Measurements from ENCODE around the gene UBN1. TPM values are rescaled to one million over a fixed set of nuclear protein-coding genes. Genes with fewer than 3 reads are reported as not detected.

UBN1 gene
- total RNA-seq, 4 donors from 2014 or later: 21.0 to 48.2 (median 41.1) TPM

GRCh38 chr16:4830408-4830807 lies 16.9 kb upstream of the UBN1 start:
- Histone ChIP-seq H3K36me3 (peaks cover 49 to 96% (median 85%) of the 10 kb centered on the region in 4 donors), H3K4me3 (no peak overlapping the region), H3K9me3 (no peaks in the 10 kb centered on the region), H3K4me1 (peaks cover 17 to 37% (median 25%) of the 10 kb centered on the region in 4 donors), H3K27me3 (no peaks in the 10 kb centered on the region), H3K27ac (replicated peaks in 1 of 4) (no peak overlapping the region)
- no peak for TF ChIP-seq EP300 (IDR thresholded peaks at IDR 0.05)
- no peak for TF ChIP-seq POLR2A (IDR thresholded peaks at IDR 0.05; ENCODE audit: low read depth)
- TF ChIP-seq POLR2AphosphoS5 (IDR thresholded peaks at IDR 0.05): no peak
- TF ChIP-seq CTCF (IDR thresholded peaks at IDR 0.05): no peak
- DNase-seq (ENCODE audit: extremely low spot score): no peak
- intact Hi-C loops (cut with DNase I): no loop called here
- 94% methylated on average over 7 of the region's 7 CpGs for WGBS

- Histone ChIP-seq H3K4me3 (no peak overlapping the region), H3K27me3 (no peaks in the 10 kb centered on the region), H3K4me1 (peaks cover 15 to 26% (median 22%) of the 10 kb centered on the region in 4 donors), H3K27ac (replicated peaks in 1 of 4) (no peak overlapping the region), H3K36me3 (peaks cover 49 to 96% (median 88%) of the 10 kb centered on the region in 4 donors), H3K9me3 (no peaks in the 10 kb centered on the region)
- intact Hi-C loops (cut with DNase I): no loop called here
- 95% methylated on average over 8 of the region's 8 CpGs for WGBS
- TF ChIP-seq POLR2A (IDR thresholded peaks at IDR 0.05; ENCODE audit: low read depth) (no peak), POLR2AphosphoS5 (IDR thresholded peaks at IDR 0.05) (no peak), CTCF (IDR thresholded peaks at IDR 0.05) (no peak), EP300 (IDR thresholded peaks at IDR 0.05) (no peak)
- DNase-seq (ENCODE audit: extremely low spot score): no peak
These were observed 15.7 kb upstream of the UBN1 start for GRCh38 chr16:4831616-4832015.

GRCh38 chr16:4832698-4833343 lies 14.5 kb upstream of the UBN1 start:
- 89% methylated on average over 6 of the region's 6 CpGs for WGBS
- peaks cover 4 to 16% (median 10%) of the 10 kb centered on the region in 4 donors for H3K4me1 ChIP-seq
- H3K4me3 ChIP-seq: no peak overlapping the region
- intact Hi-C loops (cut with DNase I): no loop called here
- no peak for DNase-seq (ENCODE audit: extremely low spot score)
- H3K27me3 ChIP-seq: no peaks in the 10 kb centered on the region
- H3K27ac ChIP-seq (replicated peaks in 1 of 4): no peak overlapping the region
- no peak for TF ChIP-seq POLR2AphosphoS5 (IDR thresholded peaks at IDR 0.05)
- TF ChIP-seq EP300 (IDR thresholded peaks at IDR 0.05): no peak
- no peak for TF ChIP-seq CTCF (IDR thresholded peaks at IDR 0.05)
- TF ChIP-seq POLR2A (IDR thresholded peaks at IDR 0.05; ENCODE audit: low read depth): no peak
- H3K9me3 ChIP-seq: no peaks in the 10 kb centered on the region
- H3K36me3 ChIP-seq: peaks cover 56 to 96% (median 87%) of the 10 kb centered on the region in 4 donors

- intact Hi-C loops (cut with DNase I): no loop called here
- 100% methylated on average over 1 of the region's 1 CpG for WGBS
- TF ChIP-seq POLR2AphosphoS5 (IDR thresholded peaks at IDR 0.05): no peak
- no peak for TF ChIP-seq CTCF (IDR thresholded peaks at IDR 0.05)
- TF ChIP-seq POLR2A (IDR thresholded peaks at IDR 0.05; ENCODE audit: low read depth): no peak
- no peak for TF ChIP-seq EP300 (IDR thresholded peaks at IDR 0.05)
These were observed 13.7 kb upstream of the UBN1 start for GRCh38 chr16:4833584-4833983.

More at GRCh38 chr16:4833584-4833983, 13.7 kb upstream of the UBN1 start:
- no peak overlapping the region for H3K4me3 ChIP-seq
- no peak overlapping the region for H3K27ac ChIP-seq (replicated peaks in 1 of 4)
- H3K4me1 ChIP-seq: peaks cover 4 to 11% (median 9%) of the 10 kb centered on the region in 4 donors
- H3K27me3 ChIP-seq: no peaks in the 10 kb centered on the region
- H3K9me3 ChIP-seq: no peaks in the 10 kb centered on the region
- H3K36me3 ChIP-seq: peaks cover 63 to 96% (median 88%) of the 10 kb centered on the region in 4 donors
- DNase-seq (ENCODE audit: extremely low spot score): no peak

Data from esophagus muscularis mucosa (tissue), 4 donors.